HEK293 (cell line): ENCODE measurements around the gene LSP1.

ENCODE experiments used
- CTCF ChIA-PET: fragments of 350-600 bp; formaldehyde crosslinking; extraction: SDS; loops from one replicate; lab custom pipeline; 2021; ENCODE audit warnings: antibody characterized with exemption; lab: Yijun Ruan, JAX
- POLR2A ChIA-PET: fragments of 300-600 bp; formaldehyde crosslinking; extraction: SDS; loops from one replicate; lab custom pipeline; 2020; ENCODE audit warnings: antibody characterized with exemption, inconsistent platforms; lab: Yijun Ruan, JAX
- H3K27ac ChIP-seq: fragments of 200-500 bp; sonication (Bioruptor generic); 2 replicates; pipeline ENCODE4 v1.5.1; 2014; ENCODE audit warnings: low read depth, low read length, control low read depth, inconsistent platforms; ENCODE audit errors: extremely low read depth
- H3K36me3 ChIP-seq, 2 experiments: fragments of 200-500 bp in 1 of 2; sonication (Bioruptor generic) in 1 of 2; 1 replicate in 1 of 2; 2 replicates in 1 of 2; pipeline ENCODE4 v1.5.1; 2014 to 2017; ENCODE audit warnings: inconsistent platforms in 2 of 2, low read length in 2 of 2; ENCODE audit not compliant: control insufficient read depth in 2 of 2, insufficient read depth in 1 of 2
- H3K4me1 ChIP-seq: fragments of 200-500 bp; sonication (Bioruptor generic); 2 replicates; pipeline ENCODE4 v1.5.1; 2014; ENCODE audit warnings: mild to moderate bottlenecking, low read length, inconsistent platforms; ENCODE audit not compliant: control insufficient read depth, insufficient read depth
- H3K4me3 ChIP-seq: 2 replicates; pipeline ENCODE4 v1.5.1; 2011; ENCODE audit warnings: low read depth, mild to moderate bottlenecking, control low read depth, low read length, moderate library complexity
- H3K9me3 ChIP-seq: fragments of 200-500 bp; sonication (Bioruptor generic); 2 replicates; pipeline ENCODE4 v1.5.1; 2014; ENCODE audit warnings: low read depth, low read length, inconsistent platforms; ENCODE audit not compliant: control insufficient read depth, insufficient read depth
- ELK4 ChIP-seq: IDR thresholded peaks from 2 replicates; pipeline ENCODE4 v1.6.1; 2011; ENCODE audit warnings: mild to moderate bottlenecking, low read depth, low read length, borderline replicate concordance
- TRIM28 ChIP-seq: IDR thresholded peaks from 2 replicates; pipeline ENCODE4 v1.6.1; 2011; ENCODE audit warnings: low read length, control low read depth, borderline replicate concordance
- ZBTB8A ChIP-seq: fragments of 450-650 bp; formaldehyde crosslinking; IDR thresholded peaks from 2 replicates; pipeline ENCODE4 v1.5.1; 2016; ENCODE audit warnings: missing biosample characterization, missing genetic modification characterization
- ZFP41 ChIP-seq: fragments of 450-650 bp; formaldehyde crosslinking; IDR thresholded peaks from 2 replicates; pipeline ENCODE4 v1.5.1; 2016; ENCODE audit warnings: missing biosample characterization, missing genetic modification characterization, borderline replicate concordance
- ZNF121 ChIP-seq: fragments of 450-650 bp; formaldehyde crosslinking; IDR thresholded peaks from 2 replicates; pipeline ENCODE4 v1.5.1; 2016; ENCODE audit warnings: missing biosample characterization, missing genetic modification characterization
- ZNF221 ChIP-seq: fragments of 450-650 bp; formaldehyde crosslinking; IDR thresholded peaks from 2 replicates; pipeline ENCODE4 v1.5.1; 2017; ENCODE audit warnings: missing biosample characterization, missing genetic modification characterization, borderline replicate concordance
- ZNF239 ChIP-seq: fragments of 450-650 bp; formaldehyde crosslinking; IDR thresholded peaks from 2 replicates; pipeline ENCODE4 v1.5.1; 2016; ENCODE audit warnings: missing biosample characterization, missing genetic modification characterization
- ZNF292 ChIP-seq: fragments of 450-650 bp; formaldehyde crosslinking; IDR thresholded peaks from 2 replicates; pipeline ENCODE4 v1.5.1; 2016; ENCODE audit warnings: low read depth, missing biosample characterization, missing genetic modification characterization, borderline replicate concordance
- ZNF324 ChIP-seq: fragments of 450-650 bp; formaldehyde crosslinking; IDR thresholded peaks from 2 replicates; pipeline ENCODE4 v1.5.1; 2016; ENCODE audit warnings: missing biosample characterization, missing genetic modification characterization
- ZNF394 ChIP-seq: fragments of 450-650 bp; formaldehyde crosslinking; IDR thresholded peaks from 2 replicates; pipeline ENCODE4 v1.5.1; 2016; ENCODE audit warnings: missing biosample characterization, missing genetic modification characterization, mild to moderate bottlenecking, moderate library complexity, borderline replicate concordance
- ZNF404 ChIP-seq: fragments of 450-650 bp; formaldehyde crosslinking; IDR thresholded peaks from 2 replicates; pipeline ENCODE4 v1.5.1; 2017; ENCODE audit warnings: missing biosample characterization, missing genetic modification characterization
- ZNF473 ChIP-seq: fragments of 450-650 bp; formaldehyde crosslinking; IDR thresholded peaks from 2 replicates; pipeline ENCODE4 v1.5.1; 2017; ENCODE audit warnings: missing biosample characterization, missing genetic modification characterization
- ZNF510 ChIP-seq: fragments of 450-650 bp; formaldehyde crosslinking; IDR thresholded peaks from 2 replicates; pipeline ENCODE4 v1.5.1; 2018; ENCODE audit warnings: mild to moderate bottlenecking, missing genetic modification characterization, missing biosample characterization; ENCODE audit not compliant: insufficient replicate concordance
- ZNF514 ChIP-seq: fragments of 450-650 bp; formaldehyde crosslinking; IDR thresholded peaks from 2 replicates; pipeline ENCODE4 v1.5.1; 2016; ENCODE audit warnings: missing biosample characterization, missing genetic modification characterization
- ZNF544 ChIP-seq: fragments of 450-650 bp; formaldehyde crosslinking; IDR thresholded peaks from 2 replicates; pipeline ENCODE4 v1.5.0; 2017; ENCODE audit warnings: missing biosample characterization, missing genetic modification characterization
- ZNF670 ChIP-seq: fragments of 450-650 bp; formaldehyde crosslinking; IDR thresholded peaks from 2 replicates; pipeline ENCODE4 v1.5.1; 2016; ENCODE audit warnings: missing biosample characterization, missing genetic modification characterization, low read depth
- ZNF677 ChIP-seq: fragments of 450-650 bp; IDR thresholded peaks from 2 replicates; pipeline ENCODE4 v1.5.0; 2018; ENCODE audit warnings: missing biosample characterization, mild to moderate bottlenecking, missing genetic modification characterization, moderate library complexity
- ZNF692 ChIP-seq: fragments of 450-650 bp; formaldehyde crosslinking; IDR thresholded peaks from 2 replicates; pipeline ENCODE4 v1.5.1; 2016; ENCODE audit warnings: missing biosample characterization, missing genetic modification characterization
- ZNF76 ChIP-seq: fragments of 450-650 bp; formaldehyde crosslinking; IDR thresholded peaks from 2 replicates; pipeline ENCODE4; 2016; ENCODE audit warnings: low read depth, missing biosample characterization, missing genetic modification characterization, borderline replicate concordance
- ZNF777 ChIP-seq: fragments of 450-650 bp; formaldehyde crosslinking; IDR thresholded peaks from 2 replicates; pipeline ENCODE4 v1.5.1; 2017; ENCODE audit warnings: missing biosample characterization, missing genetic modification characterization, borderline replicate concordance
- ZNF791 ChIP-seq: fragments of 450-650 bp; formaldehyde crosslinking; IDR thresholded peaks from 2 replicates; pipeline ENCODE4 v1.5.1; 2016; ENCODE audit warnings: missing biosample characterization, missing genetic modification characterization
- ZNF830 ChIP-seq: fragments of 450-650 bp; IDR thresholded peaks from 2 replicates; pipeline ENCODE4 v1.5.0; 2018; ENCODE audit warnings: missing biosample characterization, missing genetic modification characterization, low read depth, mild to moderate bottlenecking, moderate library complexity
- ZXDB ChIP-seq: fragments of 450-650 bp; formaldehyde crosslinking; IDR thresholded peaks from 2 replicates; pipeline ENCODE4 v1.5.1; 2016; ENCODE audit warnings: missing biosample characterization, missing genetic modification characterization
- TF ChIP-seq, protein P1 (sequence below): fragments of 450-650 bp; formaldehyde crosslinking; IDR thresholded peaks from 2 replicates; pipeline ENCODE4 v1.5.1; 2017; ENCODE audit warnings: missing biosample characterization, missing genetic modification characterization
- TF ChIP-seq, protein P2 (sequence below): fragments of 450-650 bp; formaldehyde crosslinking; IDR thresholded peaks from 2 replicates; pipeline ENCODE4 v1.5.1; 2016; ENCODE audit warnings: missing biosample characterization, missing genetic modification characterization

LSP1 gene

DNA sequence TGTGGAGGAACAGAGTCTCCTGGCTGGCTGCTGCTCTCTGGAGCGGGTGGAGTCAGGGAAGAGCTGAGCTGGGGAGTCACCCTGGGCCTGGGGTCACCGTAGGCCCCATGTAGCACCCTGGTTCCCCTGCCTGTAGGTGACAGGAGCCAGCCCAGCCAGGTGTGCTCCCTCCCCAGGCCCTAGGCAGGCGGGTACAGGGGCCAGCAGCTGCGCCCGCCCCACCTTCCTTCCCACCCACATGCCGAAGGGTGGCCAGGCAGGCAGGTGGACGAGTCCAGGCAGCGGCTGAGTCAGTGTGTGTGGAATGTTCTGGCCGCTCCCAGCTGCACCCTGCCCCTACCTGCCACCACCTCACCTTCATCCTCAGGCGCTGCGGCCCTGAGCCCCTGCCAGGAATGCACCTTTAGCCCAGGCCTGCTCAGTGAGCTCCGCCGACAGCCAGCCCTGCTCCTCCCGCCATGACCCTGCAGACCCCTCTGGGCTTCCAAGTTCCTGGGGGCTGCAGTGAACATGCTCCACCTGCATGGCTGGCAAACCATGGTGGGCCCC lies 18.7 kb upstream of the LSP1 start:
- POLR2A ChIA-PET: interaction anchor here (2.6 kb wide), 1 partner anchor 140 kb away, joined by 16 read pairs; no protein-coding TSS in a partner anchor
- H3K4me1 ChIP-seq: no peaks in the 10 kb centered on the region

DNA sequence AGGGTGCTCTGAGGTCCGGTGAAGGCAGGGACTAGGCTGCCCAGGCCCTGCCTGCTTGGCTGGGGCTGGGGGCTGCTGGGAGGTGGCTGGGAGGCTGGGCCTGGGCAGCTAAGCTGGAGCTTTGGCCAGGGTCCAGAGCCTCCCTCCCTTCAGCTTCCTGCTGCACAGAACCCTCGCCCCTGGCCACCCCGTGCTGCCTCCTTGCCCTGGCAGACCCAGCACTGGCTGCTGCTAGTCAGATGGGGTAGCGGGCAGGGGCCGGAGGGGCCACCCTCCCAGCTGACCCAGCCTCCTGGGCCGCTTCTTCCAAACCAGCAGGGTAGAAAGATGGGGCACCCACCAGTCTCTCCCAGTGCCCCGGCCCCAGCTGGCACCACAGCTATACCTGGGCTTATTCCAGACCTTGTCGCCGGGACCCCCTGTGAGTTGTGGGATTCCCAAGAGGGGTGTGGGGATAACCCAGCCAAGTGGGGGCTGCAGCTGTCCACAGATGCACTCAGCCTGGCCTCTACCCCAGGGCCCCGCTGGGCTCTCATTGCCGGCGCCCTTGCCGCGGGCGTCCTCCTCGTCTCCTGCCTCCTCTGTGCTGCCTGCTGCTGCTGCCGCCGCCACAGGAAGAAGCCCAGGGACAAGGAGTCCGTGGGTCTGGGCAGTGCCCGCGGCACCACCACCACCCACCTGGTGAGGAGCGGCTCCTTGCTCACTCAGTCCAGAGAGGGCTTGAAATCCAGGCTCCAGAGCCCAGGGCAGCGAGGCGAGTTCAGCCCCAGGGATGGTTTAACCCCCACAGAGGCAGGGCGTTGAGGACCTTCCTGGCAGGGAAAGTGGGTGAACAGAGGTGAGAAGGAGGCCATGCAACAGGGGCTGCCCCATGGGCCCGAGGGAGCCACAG lies 17.9 kb upstream of the LSP1 start, which contains the start of gene SYT8:
SYT8 (plus strand) TSS at position 212 of the 892 bp plus-strand sequence; CDS start at position 328, 116 bp downstream.
- Histone ChIP-seq H3K27ac (no peak within 1 kb of the TSS), H3K4me1 (no peaks in the 10 kb centered on the region), H3K4me3 (no peak within 1 kb of the TSS), H3K9me3 (no peaks in the 10 kb centered on the region), H3K36me3 (no peaks in the 10 kb centered on the region)
- ChIA-PET POLR2A (no interaction called here), CTCF (interaction anchor here (0.6 to 8.2 kb wide), 15 partner anchors 30 to 322 kb away, joined by 3 to 261 read pairs (median 7); partner anchors contain the start of gene KRTAP5-6)
- TF ChIP-seq ZNF514 (tag by site-specific recombination) (no peak), ZNF777 (tag by site-specific recombination) (no peak), ZNF292 (tag by site-specific recombination) (no peak), ZNF394 (tag by site-specific recombination) (no peak), ZNF830 (no peak), ZNF510 (tag by site-specific recombination) (no peak)

More for the DNA sequence above, 18.7 kb upstream of the LSP1 start:
- Histone ChIP-seq H3K9me3 (no peaks in the 10 kb centered on the region), H3K27ac (no peak overlapping the region), H3K4me3 (no peak overlapping the region), H3K36me3 (no peaks in the 10 kb centered on the region)
- CTCF ChIA-PET: interaction anchor here (0.6 to 8.2 kb wide), 26 partner anchors 12 to 493 kb away, joined by 3 to 261 read pairs (median 5); partner anchors contain the start of gene KRTAP5-6
- TF ChIP-seq ZNF121: no peak
- TF ChIP-seq TRIM28: no peak
- TF ChIP-seq ELK4: no peak
- no peak for TF ChIP-seq ZFP41 (tag by site-specific recombination)
- TF ChIP-seq ZNF544 (tag by site-specific recombination): no peak
- no peak for TF ChIP-seq ZNF692 (tag by site-specific recombination)
- TF ChIP-seq ZNF76 (tag by site-specific recombination): no peak
- no peak for TF ChIP-seq ZXDB (tag by site-specific recombination)
- TF ChIP-seq, protein P1, sequence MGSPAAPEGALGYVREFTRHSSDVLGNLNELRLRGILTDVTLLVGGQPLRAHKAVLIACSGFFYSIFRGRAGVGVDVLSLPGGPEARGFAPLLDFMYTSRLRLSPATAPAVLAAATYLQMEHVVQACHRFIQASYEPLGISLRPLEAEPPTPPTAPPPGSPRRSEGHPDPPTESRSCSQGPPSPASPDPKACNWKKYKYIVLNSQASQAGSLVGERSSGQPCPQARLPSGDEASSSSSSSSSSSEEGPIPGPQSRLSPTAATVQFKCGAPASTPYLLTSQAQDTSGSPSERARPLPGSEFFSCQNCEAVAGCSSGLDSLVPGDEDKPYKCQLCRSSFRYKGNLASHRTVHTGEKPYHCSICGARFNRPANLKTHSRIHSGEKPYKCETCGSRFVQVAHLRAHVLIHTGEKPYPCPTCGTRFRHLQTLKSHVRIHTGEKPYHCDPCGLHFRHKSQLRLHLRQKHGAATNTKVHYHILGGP (tag by site-specific recombination): no peak
- TF ChIP-seq ZNF670 (tag by site-specific recombination): no peak
- no peak for TF ChIP-seq ZNF677 (tag by site-specific recombination)
- TF ChIP-seq ZNF791 (tag by site-specific recombination): no peak
- TF ChIP-seq ZNF473 (tag by site-specific recombination): no peak
- TF ChIP-seq, protein P2, sequence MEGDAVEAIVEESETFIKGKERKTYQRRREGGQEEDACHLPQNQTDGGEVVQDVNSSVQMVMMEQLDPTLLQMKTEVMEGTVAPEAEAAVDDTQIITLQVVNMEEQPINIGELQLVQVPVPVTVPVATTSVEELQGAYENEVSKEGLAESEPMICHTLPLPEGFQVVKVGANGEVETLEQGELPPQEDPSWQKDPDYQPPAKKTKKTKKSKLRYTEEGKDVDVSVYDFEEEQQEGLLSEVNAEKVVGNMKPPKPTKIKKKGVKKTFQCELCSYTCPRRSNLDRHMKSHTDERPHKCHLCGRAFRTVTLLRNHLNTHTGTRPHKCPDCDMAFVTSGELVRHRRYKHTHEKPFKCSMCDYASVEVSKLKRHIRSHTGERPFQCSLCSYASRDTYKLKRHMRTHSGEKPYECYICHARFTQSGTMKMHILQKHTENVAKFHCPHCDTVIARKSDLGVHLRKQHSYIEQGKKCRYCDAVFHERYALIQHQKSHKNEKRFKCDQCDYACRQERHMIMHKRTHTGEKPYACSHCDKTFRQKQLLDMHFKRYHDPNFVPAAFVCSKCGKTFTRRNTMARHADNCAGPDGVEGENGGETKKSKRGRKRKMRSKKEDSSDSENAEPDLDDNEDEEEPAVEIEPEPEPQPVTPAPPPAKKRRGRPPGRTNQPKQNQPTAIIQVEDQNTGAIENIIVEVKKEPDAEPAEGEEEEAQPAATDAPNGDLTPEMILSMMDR (tag by site-specific recombination): no peak
- no peak for TF ChIP-seq ZNF324 (tag by site-specific recombination)
- no peak for TF ChIP-seq ZNF404 (tag by site-specific recombination)
- no peak for TF ChIP-seq ZNF514 (tag by site-specific recombination)
- no peak for TF ChIP-seq ZBTB8A (tag by site-specific recombination)
- no peak for TF ChIP-seq ZNF239 (tag by site-specific recombination)
- no peak for TF ChIP-seq ZNF221 (tag by site-specific recombination)
